Suprapubic skin (tissue), 4 donors: ENCODE results near the gene AP2A1. TPM values are rescaled to one million over a fixed set of nuclear protein-coding genes. Genes with fewer than 3 reads are reported as not detected.
A peak's percentile ranks its signal among the peaks of the same experiment; 100 is the strongest.

Experiments
- DNase-seq, 2 donors: peaks; one replicate each; pipeline ENCODE4 v3.0.0-alpha.2; 2019; ENCODE audit warnings: low spot score in 2 of 2
- H3K27ac ChIP-seq: fragments of 200-600 bp; sonication (generic); one replicate; pipeline ENCODE4 v1.5.1; 2019
- H3K27me3 ChIP-seq: fragments of 200-600 bp; sonication (generic); one replicate; pipeline ENCODE4 v1.5.1; 2019
- H3K36me3 ChIP-seq: fragments of 200-600 bp; sonication (generic); one replicate; pipeline ENCODE4 v1.5.1; 2019
- H3K4me1 ChIP-seq: fragments of 200-600 bp; sonication (generic); one replicate; pipeline ENCODE4 v1.5.1; 2019
- H3K4me3 ChIP-seq: fragments of 200-600 bp; sonication (generic); one replicate; pipeline ENCODE4 v1.5.1; 2019; ENCODE audit warnings: mild to moderate bottlenecking
- H3K9me3 ChIP-seq: fragments of 200-600 bp; sonication (generic); one replicate; pipeline ENCODE4 v1.5.1; 2019
- CTCF ChIP-seq, 2 donors: fragments of 200-600 bp in 1 of 2; fragments of 450-650 bp in 1 of 2; sonication (generic) in 1 of 2; IDR thresholded peaks; one replicate each; pipeline ENCODE4 v1.5.1; 2016 to 2019; ENCODE audit warnings: antibody characterized with exemption in 2 of 2, mild to moderate bottlenecking in 1 of 2, moderate library complexity in 1 of 2
- EP300 ChIP-seq: sonication (generic); formaldehyde crosslinking; IDR thresholded peaks from one replicate; pipeline ENCODE4 v1.6.1; 2017; ENCODE audit warnings: antibody characterized with exemption
- POLR2A ChIP-seq, 2 donors: fragments of 450-650 bp; IDR thresholded peaks; one replicate each; pipeline ENCODE4 v1.6.1; 2017; ENCODE audit warnings: antibody characterized with exemption in 2 of 2, mild to moderate bottlenecking in 2 of 2, moderate library complexity in 2 of 2
- POLR2AphosphoS5 ChIP-seq, 3 donors: sonication (generic); formaldehyde crosslinking; IDR thresholded peaks; one replicate each; pipeline ENCODE4 v1.6.1; 2017; ENCODE audit warnings: antibody characterized with exemption in 3 of 3
- WGBS: methylation state at CpG from one replicate; pipeline ENCODE4 v1.1.5; 2018; 5-methylcytosine and 5-hydroxymethylcytosine counted together
- total RNA-seq, 4 donors: library from RNA; depleted of rRNA; stranded (reverse); fragments of >200 nt; gene quantifications; one replicate each; pipeline ENCODE4 v1.1.0, GENCODE V29; 2016

The AP2A1 gene
- total RNA-seq, 4 donors from 2014 or later: 78.1 to 101 (median 93.4) TPM

- H3K4me1 ChIP-seq: peaks cover 21% of the 10 kb centered on the region
- peak in 1 of 2 donors; percentile 77 for DNase-seq
- no peak overlapping the region for H3K27ac ChIP-seq
- H3K4me3 ChIP-seq: no peak overlapping the region
- H3K9me3 ChIP-seq: no peaks in the 10 kb centered on the region
- H3K27me3 ChIP-seq: no peaks in the 10 kb centered on the region
- peaks cover 49% of the 10 kb centered on the region for H3K36me3 ChIP-seq
- no peak for TF ChIP-seq EP300
- TF ChIP-seq POLR2AphosphoS5 (IDR thresholded peaks at IDR 0.05): no peak
- TF ChIP-seq POLR2A (IDR thresholded peaks at IDR 0.05): no peak
- TF ChIP-seq CTCF (IDR thresholded peaks at IDR 0.05): no peak
- WGBS: 88% methylated on average over 17 of the region's 20 CpGs
Observed at GRCh38 chr19:49805822-49806619, 39.2 kb downstream of the AP2A1 start.

DNA sequence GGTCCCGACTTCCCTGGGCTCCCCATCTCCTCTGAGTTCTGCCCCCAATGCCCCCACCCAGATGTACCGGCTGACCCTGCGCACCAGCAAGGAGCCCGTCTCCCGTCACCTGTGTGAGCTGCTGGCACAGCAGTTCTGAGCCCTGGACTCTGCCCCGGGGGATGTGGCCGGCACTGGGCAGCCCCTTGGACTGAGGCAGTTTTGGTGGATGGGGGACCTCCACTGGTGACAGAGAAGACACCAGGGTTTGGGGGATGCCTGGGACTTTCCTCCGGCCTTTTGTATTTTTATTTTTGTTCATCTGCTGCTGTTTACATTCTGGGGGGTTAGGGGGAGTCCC, 39.8 kb downstream of the AP2A1 start:
- peaks cover 43% of the 10 kb centered on the region for H3K36me3 ChIP-seq
- TF ChIP-seq CTCF (IDR thresholded peaks at IDR 0.05): no peak
- TF ChIP-seq EP300: no peak
- no peak for TF ChIP-seq POLR2AphosphoS5 (IDR thresholded peaks at IDR 0.05)
- no peak for TF ChIP-seq POLR2A (IDR thresholded peaks at IDR 0.05)
- H3K4me1 ChIP-seq: peaks cover 21% of the 10 kb centered on the region
- H3K27ac ChIP-seq: no peak overlapping the region
- 88% methylated on average over 8 of the region's 8 CpGs for WGBS
- H3K27me3 ChIP-seq: no peaks in the 10 kb centered on the region
- peak in 1 of 2 donors; percentile 64 for DNase-seq
- H3K4me3 ChIP-seq: no peak overlapping the region
- H3K9me3 ChIP-seq: no peaks in the 10 kb centered on the region

DNA sequence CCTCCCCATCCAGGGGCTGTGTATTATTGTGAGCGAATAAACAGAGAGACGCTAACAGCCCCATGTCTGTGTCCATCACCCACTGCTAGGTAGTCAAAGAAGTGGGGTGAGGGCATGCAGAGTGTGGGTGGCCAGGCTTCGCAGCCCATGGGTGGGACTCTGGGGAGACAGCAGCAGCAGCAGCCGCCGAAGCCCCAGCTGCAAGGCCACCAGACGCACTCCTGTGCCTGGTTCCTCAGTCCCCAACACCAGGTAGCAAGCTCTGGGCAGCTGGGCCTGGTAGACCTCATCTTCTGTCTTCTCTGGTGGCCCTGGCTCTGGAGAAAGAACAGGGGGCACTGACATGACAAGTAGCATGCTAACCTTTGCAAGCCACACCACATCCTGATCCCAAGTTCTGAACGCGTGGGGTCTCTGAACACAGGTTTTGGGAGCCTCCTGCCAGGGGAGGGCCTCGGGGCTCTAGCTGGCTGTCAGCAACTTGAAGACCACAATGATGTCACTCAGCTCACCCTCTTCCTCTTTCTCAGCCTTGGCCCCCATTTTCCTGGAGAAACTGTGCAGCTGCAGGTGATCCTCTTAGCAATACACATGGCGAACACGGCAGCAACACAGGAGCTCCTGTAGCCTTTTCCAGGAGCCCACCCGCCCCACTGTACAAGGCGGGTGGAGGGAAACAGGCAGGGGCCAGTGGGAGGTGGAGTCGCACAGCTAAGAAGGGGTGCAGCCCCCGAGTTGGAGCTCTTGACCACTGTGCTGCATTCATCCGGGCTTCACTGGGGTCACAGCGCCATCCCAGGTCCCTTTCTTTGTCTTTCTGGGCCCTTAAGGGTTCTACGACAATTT, 40.5 kb downstream of the AP2A1 start:
- 80% methylated on average over 14 of the region's 18 CpGs for WGBS
- peaks cover 37% of the 10 kb centered on the region for H3K36me3 ChIP-seq
- H3K27me3 ChIP-seq: no peaks in the 10 kb centered on the region
- H3K27ac ChIP-seq: no peak overlapping the region
- DNase-seq: peak in 1 of 2 donors; percentile 76
- peaks cover 24% of the 10 kb centered on the region for H3K4me1 ChIP-seq
- TF ChIP-seq POLR2A (IDR thresholded peaks at IDR 0.05) (no peak), CTCF (IDR thresholded peaks at IDR 0.05) (no peak), POLR2AphosphoS5 (IDR thresholded peaks at IDR 0.05) (no peak), EP300 (no peak)
- H3K4me3 ChIP-seq: no peak overlapping the region
- H3K9me3 ChIP-seq: no peaks in the 10 kb centered on the region

DNA sequence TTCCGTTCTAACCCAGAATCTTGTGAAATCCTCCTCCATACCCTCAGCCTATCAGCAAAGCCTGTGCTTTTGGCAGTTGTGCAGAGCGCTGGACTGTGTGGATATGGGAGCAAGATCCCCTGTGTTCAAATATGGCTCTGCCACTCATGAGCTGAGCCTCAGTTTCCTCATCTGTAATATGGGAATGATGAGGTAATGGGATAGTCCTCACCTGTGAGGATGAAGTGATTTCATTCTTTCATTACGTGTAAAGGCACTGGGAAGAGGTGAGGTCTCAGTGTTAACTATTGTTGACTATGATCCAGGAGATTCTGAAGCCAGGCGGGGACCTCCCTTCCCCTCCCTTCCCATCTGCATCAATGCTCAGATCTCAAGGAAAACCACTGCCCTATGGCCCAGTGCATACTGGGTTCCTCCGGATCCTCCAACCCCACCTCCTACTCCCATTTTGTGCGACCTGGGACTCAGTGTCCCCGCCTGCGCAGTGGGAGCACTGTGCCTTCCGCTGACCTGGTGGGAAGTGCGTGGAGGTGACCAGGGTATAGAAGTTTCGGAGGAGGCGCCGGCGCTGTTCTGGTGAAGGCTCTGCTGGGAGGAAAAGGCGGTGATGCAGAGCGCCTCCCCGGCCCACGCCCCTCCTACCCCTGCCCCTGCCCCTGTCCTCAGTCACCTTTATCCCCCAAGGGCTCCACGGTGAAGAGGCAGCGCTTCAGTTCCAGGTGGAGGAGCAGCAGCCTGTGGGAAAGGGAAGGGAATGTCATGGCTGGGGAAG, 41.3 kb downstream of the AP2A1 start:
- peak overlapping the region; percentile 79 for H3K4me3 ChIP-seq
- TF ChIP-seq POLR2AphosphoS5 (IDR thresholded peaks at IDR 0.05) (no peak), CTCF (IDR thresholded peaks at IDR 0.05) (no peak), POLR2A (IDR thresholded peaks at IDR 0.05) (no peak)
- H3K4me1 ChIP-seq: peaks cover 31% of the 10 kb centered on the region
- H3K36me3 ChIP-seq: peaks cover 30% of the 10 kb centered on the region
- no peak overlapping the region for H3K27ac ChIP-seq
- no peaks in the 10 kb centered on the region for H3K9me3 ChIP-seq
- H3K27me3 ChIP-seq: no peaks in the 10 kb centered on the region
- 60% methylated on average over 13 of the region's 20 CpGs for WGBS
- DNase-seq: peak in 1 of 2 donors; percentile 80
